ENCODE data around the gene IQSEC2.

- TF ChIP-seq ZSCAN5A (tag by site-specific recombination; IDR thresholded peaks at IDR 0.05): no peak
- no peak for TF ChIP-seq ZNF600 (tag by site-specific recombination; IDR thresholded peaks at IDR 0.05)
- TF ChIP-seq ZNF580 (tag by site-specific recombination; IDR thresholded peaks at IDR 0.05): no peak
- no peak for TF ChIP-seq CTCF (tag by site-specific recombination; IDR thresholded peaks at IDR 0.05)
- no peak for TF ChIP-seq ZNF211 (tag by site-specific recombination; IDR thresholded peaks at IDR 0.05; ENCODE audit: low read depth)
Measured at GRCh38 chrX:53257166-53257565, 24.2 kb downstream of the IQSEC2 start.
